Pancreas (tissue), 10 donors: ENCODE results near the gene LRRC4. TPM values are rescaled to one million over a fixed set of nuclear protein-coding genes. Genes with fewer than 3 reads are reported as not detected.
A peak's percentile ranks its signal among the peaks of the same experiment; 100 is the strongest.

Source experiments
- ATAC-seq, 4 donors: fragments of 200-7000 bp; cut with Tn5 transposase; one replicate each; pipeline versions ENCODE4 v1.8.0 to v1.9.1; 2020; ENCODE audit warnings: mild to moderate bottlenecking in 4 of 4, moderate library complexity in 4 of 4
- DNase-seq, 6 donors: peaks; one replicate each; pipeline ENCODE4 v3.0.0-alpha.2; 2020
- FAIRE-seq: peaks from 2 replicates; lab custom pipeline; 2012; peaks lifted over from hg19 to GRCh38; lab: Jason Lieb, UNC
- H3K27ac ChIP-seq, 4 donors: fragments of 200-600 bp; sonication (generic); 1 replicate in 3 of 4; 2 replicates in 1 of 4; pipeline versions ENCODE4 v1.5.0 to v1.8.0; 2020
- H3K27me3 ChIP-seq, 4 donors: fragments of 200-600 bp; one replicate each; pipeline ENCODE4 v1.8.0; 2021
- H3K36me3 ChIP-seq, 3 donors: fragments of 200-600 bp; sonication (generic) in 1 of 3; one replicate each; pipeline versions ENCODE4 v1.5.0 to v1.8.0; 2020 to 2021
- H3K4me1 ChIP-seq, 3 donors: fragments of 200-600 bp; one replicate each; pipeline ENCODE4 v1.8.0; 2021
- H3K4me3 ChIP-seq, 4 donors: fragments of 200-600 bp; sonication (generic) in 2 of 4; one replicate each; pipeline versions ENCODE4 v1.5.0 to v1.8.0; 2020 to 2021
- H3K9me3 ChIP-seq, 4 donors: fragments of 200-600 bp; one replicate each; pipeline ENCODE4 v1.8.0; 2021
- CTCF ChIP-seq, 4 donors: fragments of 200-600 bp; sonication (generic) in 3 of 4; IDR thresholded peaks; one replicate each; pipeline versions ENCODE4 v1.5.0 to v1.8.0; 2021; ENCODE audit warnings: antibody characterized with exemption in 4 of 4
- WGBS, 2 donors: extraction: QIAGEN DNeasy Blood & Tissue Kit; methylation state at CpG; one replicate each; pipeline ENCODE4 v1.1.7; 2013; 5-methylcytosine and 5-hydroxymethylcytosine counted together
- intact Hi-C, 3 donors: fragments of 100-400 bp; cut with DNase I; formaldehyde crosslinking; loops; one replicate each; pipeline versions ENCODE4 v1.11.1 to v1.14.2; 2022
- polyA plus RNA-seq, 2 donors: library from polyadenylated mRNA; stranded (reverse); fragments of 200-250 nt; gene quantifications; one replicate each; pipeline ENCODE4 v1.2.3, GENCODE V29; 2013
- total RNA-seq, 6 donors: library from RNA; stranded (reverse); fragmentation: NEBNext Ultra II Directional in 4 of 6; extraction: Animal tissue kit (Norgen Biotek cat#: 25700) in 4 of 6; gene quantifications; one replicate each; pipeline versions ENCODE4 v1.2.1 to v1.2.4, GENCODE V29; 2021 to 2023
- donor health status: healthy with polysubstance abuse.
- donor health status: DM: no; HTN: no; CAD: no; lungs with moderate emphysema.
- donor health status: DM: no; HTN: no; CAD: no.
- donor health status: control.
- donor health status: control.
- donor health status: Bipolar disorder and iron deficiency.
- donor health status: DM: yes; HTN: yes; CAD: no.
- donor health status: DM: no; HTN: no; CAD: no.
- donor health status: DM: no; HTN: no; CAD: no.
- donor health status: DM: yes; HTN: yes; CAD: no.

Gene LRRC4
- total and polyA plus RNA-seq, 8 donors = 0.42 to 2.4 (median 0.84) TPM

GRCh38 chr7:128063088-128063487, 31.9 kb upstream of the LRRC4 start:
- WGBS, 2 donors = 89 to 90% methylated on average over 8 of the region's 8 CpGs

GRCh38 chr7:128060018-128060417, 28.8 kb upstream of the LRRC4 start:
- intact Hi-C loops = no loop called here
- Histone ChIP-seq H3K27ac (no peak overlapping the region), H3K36me3 (no peaks in the 10 kb centered on the region), H3K4me1 (no peaks in the 10 kb centered on the region), H3K9me3 (no peaks in the 10 kb centered on the region), H3K4me3 (no peak overlapping the region), H3K27me3 (no peaks in the 10 kb centered on the region)
- ATAC-seq (no peak), FAIRE-seq (no peak), DNase-seq (no peak)
- 83% methylated on average over 3 of the region's 3 CpGs for WGBS, 2 donors
- TF ChIP-seq CTCF (IDR thresholded peaks at IDR 0.05) = no peak

More at GRCh38 chr7:128063088-128063487, 31.9 kb upstream of the LRRC4 start:
- no peak for TF ChIP-seq CTCF (IDR thresholded peaks at IDR 0.05)
- no peaks in the 10 kb centered on the region for H3K4me1 ChIP-seq
- no peaks in the 10 kb centered on the region for H3K9me3 ChIP-seq
- no peak for FAIRE-seq
- no peaks in the 10 kb centered on the region for H3K27me3 ChIP-seq
- H3K36me3 ChIP-seq = no peaks in the 10 kb centered on the region
- peak in 1 of 4 donors; percentile 13 for ATAC-seq
- no peak for DNase-seq
- intact Hi-C loops = no loop called here
- no peak overlapping the region for H3K4me3 ChIP-seq
- no peak overlapping the region for H3K27ac ChIP-seq

GRCh38 chr7:128059143-128059988, 28.1 kb upstream of the LRRC4 start:
- ATAC-seq = no peak
- Histone ChIP-seq H3K4me3 (no peak overlapping the region), H3K4me1 (no peaks in the 10 kb centered on the region), H3K9me3 (no peaks in the 10 kb centered on the region), H3K36me3 (no peaks in the 10 kb centered on the region), H3K27ac (no peak overlapping the region), H3K27me3 (no peaks in the 10 kb centered on the region)
- DNase-seq = no peak
- FAIRE-seq = no peak
- intact Hi-C loops = no loop called here
- no peak for TF ChIP-seq CTCF (IDR thresholded peaks at IDR 0.05)
- WGBS, 2 donors = 82 to 84% methylated on average over 7 of the region's 7 CpGs

GRCh38 chr7:128057909-128058308, 26.7 kb upstream of the LRRC4 start:
- intact Hi-C loops = no loop called here
- WGBS, 2 donors = 35 to 46% methylated on average over 1 of the region's 1 CpG

More at GRCh38 chr7:128057909-128058308, 26.7 kb upstream of the LRRC4 start:
- Histone ChIP-seq H3K36me3 (no peaks in the 10 kb centered on the region), H3K4me1 (no peaks in the 10 kb centered on the region), H3K27me3 (no peaks in the 10 kb centered on the region), H3K9me3 (no peaks in the 10 kb centered on the region), H3K4me3 (no peak overlapping the region), H3K27ac (no peak overlapping the region)
- no peak for ATAC-seq
- no peak for FAIRE-seq
- no peak for TF ChIP-seq CTCF (IDR thresholded peaks at IDR 0.05)
- DNase-seq = no peak
